ENCODE measurements around the gene IL12RB2.

Gene IL12RB2

DNA sequence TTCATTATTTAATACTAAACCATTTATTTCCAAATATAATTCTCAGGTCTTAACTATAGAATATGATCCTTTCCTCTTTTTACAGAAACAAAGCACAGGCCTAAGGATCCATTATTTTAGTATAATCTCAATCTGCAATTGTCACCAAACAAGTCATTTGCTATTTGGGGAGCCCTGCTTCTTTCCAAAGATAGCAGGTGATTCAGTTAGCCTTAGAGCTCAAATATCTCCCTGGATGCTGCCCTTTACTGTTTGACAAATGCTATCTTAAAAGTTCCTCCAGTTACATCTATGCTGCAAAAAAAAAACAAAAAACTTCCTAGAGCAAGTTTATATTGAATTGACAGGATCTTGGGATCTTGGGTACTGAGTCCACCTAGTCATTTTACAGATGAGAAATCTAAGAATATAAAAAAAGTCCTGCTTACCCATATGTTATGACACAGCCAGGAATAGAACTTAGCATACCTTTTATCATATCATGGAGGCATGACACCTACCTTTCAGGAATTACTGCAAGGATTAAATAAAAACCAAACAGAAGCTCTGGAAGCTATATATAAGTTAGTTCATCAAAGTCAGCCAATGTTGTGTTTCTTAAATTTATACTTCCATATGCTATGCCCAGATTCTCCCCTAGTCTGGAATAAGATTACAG lies 113.3 kb downstream of the IL12RB2 start:
- POLR2A ChIA-PET = interaction anchor here (0.7 to 1.6 kb wide), 3 partner anchors 9 to 39 kb away, joined by 3 to 6 read pairs (median 3); partner anchors contain the start of gene SERBP1

GRCh38 chr1:67427465-67427864 lies 119.8 kb downstream of the IL12RB2 start:
- TF ChIP-seq ZNF830 (tag by site-specific recombination; IDR thresholded peaks at IDR 0.05; ENCODE audit: low read depth) = no peak
- TF ChIP-seq FEZF1 (tag by site-specific recombination; IDR thresholded peaks at IDR 0.05) = peak; percentile 7; the same call in 1 of the 2 replicates
- TF ChIP-seq KLF1 (tag by site-specific recombination; IDR thresholded peaks at IDR 0.05) = peak; percentile 51; the same call in 1 of the 2 replicates
- TF ChIP-seq ZNF747 (tag by site-specific recombination; IDR thresholded peaks at IDR 0.05) = no peak
- no peak for TF ChIP-seq ZNF391 (tag by site-specific recombination; IDR thresholded peaks at IDR 0.05; ENCODE audit: borderline replicate concordance, low read depth)
- H3K4me3 ChIP-seq (ENCODE audit: low read depth, low read length) = peak overlapping the region; percentile 98
- H3K9me3 ChIP-seq (ENCODE audit: control insufficient read depth, insufficient read depth, low read depth, low read length) = no peaks in the 10 kb centered on the region
- H3K36me3 ChIP-seq (ENCODE audit: control insufficient read depth in 2 of 2, insufficient read depth in 1 of 2, low read length in 2 of 2) = peaks cover 36 to 67% of the 10 kb centered on the region in 2 experiments
- H3K4me1 ChIP-seq (ENCODE audit: control insufficient read depth, insufficient read depth, low read length) = peaks cover 4% of the 10 kb centered on the region
- H3K27ac ChIP-seq (ENCODE audit: extremely low read depth, low read depth, low read length) = no peak overlapping the region
- ChIA-PET CTCF (interaction anchor here (0.9 to 1.2 kb wide), 2 partner anchors 54 to 77 kb away, joined by 3 read pairs; no protein-coding TSS in a partner anchor), POLR2A (interaction anchor here (1.4 kb wide), 1 partner anchor 80 kb away, joined by 3 read pairs; no protein-coding TSS in a partner anchor)

More for the DNA sequence above, 113.3 kb downstream of the IL12RB2 start:
- no peaks in the 10 kb centered on the region for H3K9me3 ChIP-seq (ENCODE audit: control insufficient read depth, insufficient read depth, low read depth, low read length)
- CTCF ChIA-PET = no interaction called here
- no peaks in the 10 kb centered on the region for H3K4me1 ChIP-seq (ENCODE audit: control insufficient read depth, insufficient read depth, low read length)
- H3K4me3 ChIP-seq (ENCODE audit: low read depth, low read length) = no peak overlapping the region
- no peak overlapping the region for H3K27ac ChIP-seq (ENCODE audit: extremely low read depth, low read depth, low read length)
- no peak for TF ChIP-seq ZNF148 (tag by site-specific recombination; IDR thresholded peaks at IDR 0.05; ENCODE audit: borderline replicate concordance)
- TF ChIP-seq SCRT1 (tag by site-specific recombination; IDR thresholded peaks at IDR 0.05; ENCODE audit: borderline replicate concordance) = no peak
- TF ChIP-seq ZNF350 (tag by site-specific recombination; IDR thresholded peaks at IDR 0.05) = no peak
- no peak for TF ChIP-seq ZNF114 (tag by site-specific recombination; IDR thresholded peaks at IDR 0.05)
- TF ChIP-seq ZNF18 (tag by site-specific recombination; IDR thresholded peaks at IDR 0.05) = no peak
- TF ChIP-seq ZNF175 (tag by site-specific recombination; IDR thresholded peaks at IDR 0.05) = no peak
- peaks cover 87 to 100% of the 10 kb centered on the region in 2 experiments for H3K36me3 ChIP-seq (ENCODE audit: control insufficient read depth in 2 of 2, insufficient read depth in 1 of 2, low read length in 2 of 2)

GRCh38 chr1:67427947-67428346 lies 120.3 kb downstream of the IL12RB2 start:
- ChIA-PET POLR2A (no interaction called here), CTCF (interaction anchor here (0.7 to 2.8 kb wide), 6 partner anchors 9 to 105 kb away, joined by 3 to 11 read pairs (median 4); no protein-coding TSS in a partner anchor)
- peak overlapping the region; percentile 98 for H3K4me3 ChIP-seq (ENCODE audit: low read depth, low read length)
- H3K9me3 ChIP-seq (ENCODE audit: control insufficient read depth, insufficient read depth, low read depth, low read length) = no peaks in the 10 kb centered on the region
- H3K4me1 ChIP-seq (ENCODE audit: control insufficient read depth, insufficient read depth, low read length) = peaks cover 4% of the 10 kb centered on the region
- peaks cover 31 to 62% of the 10 kb centered on the region in 2 experiments for H3K36me3 ChIP-seq (ENCODE audit: control insufficient read depth in 2 of 2, insufficient read depth in 1 of 2, low read length in 2 of 2)
- TF ChIP-seq ZNF561 (tag by site-specific recombination; IDR thresholded peaks at IDR 0.05; ENCODE audit: borderline replicate concordance) = no peak
- TF ChIP-seq ZSCAN30 (tag by site-specific recombination; IDR thresholded peaks at IDR 0.05) = 0 out of 2 replicates have a peak, but pooled peaks have one; percentile 23
- no peak for TF ChIP-seq ZNF184 (tag by site-specific recombination; IDR thresholded peaks at IDR 0.05)
- H3K27ac ChIP-seq (ENCODE audit: extremely low read depth, low read depth, low read length) = no peak overlapping the region

All from HEK293 (cell line).